K562 (cell line): ENCODE measurements around the gene CCDC15. TPM values are rescaled to one million over a fixed set of nuclear protein-coding genes. Genes with fewer than 3 reads are reported as not detected.

Experiments used
- polyA plus RNA-seq, 8 experiments: library from polyadenylated mRNA; depleted of rRNA in 4 of 8; stranded (reverse) in 5 of 8; unstranded in 3 of 8; fragments of >200 nt; fragmentation: Nextera tagmentation in 2 of 8; fragmentation: Illumina TruSeq in 1 of 8; extraction: Ambion mirVana in 2 of 8; extraction: Trizol in 1 of 8; gene quantifications; 2 replicates each; pipeline versions ENCODE4 v1.2.1 to v1.2.3, GENCODE V29; 2011 to 2014; ENCODE audit warnings: inconsistent platforms in 1 of 8, missing spikeins in 1 of 8
- total RNA-seq, 7 experiments: library from RNA; depleted of rRNA in 6 of 7; stranded (reverse); fragments of >200 nt in 6 of 7; fragmentation: Illumina TruSeq in 2 of 7; extraction: Trizol in 2 of 7; gene quantifications; 2 replicates each; pipeline versions ENCODE4 v1.2.1 to v1.2.3, GENCODE V29; 2011 to 2021; ENCODE audit warnings: low replicate concordance in 1 of 7

Gene CCDC15
- total and polyA plus RNA-seq, 9 of the 15 experiments (the other 6 are each of a cell fraction or from before 2014, with no cell fraction given): 1.9 to 9.2 (median 3.9) TPM

Other genes starting within 250 kb of the CCDC15 start
Only the 7 nearest of the 11 such genes appear.
- 5.7 and 6.5 TPM in 2 replicates for gene MSANTD2, start 153.8 kb upstream of the CCDC15 start, total RNA-seq (2014; rRNA removed)
- gene MSANTD2, start 153.8 kb upstream of the CCDC15 start, total RNA-seq (2014; rRNA removed; fragmentation: Illumina TruSeq; extraction: Trizol): 4.5 and 5.1 TPM in 2 replicates
- 7.9 and 8.4 TPM in 2 replicates for gene MSANTD2, start 153.8 kb upstream of the CCDC15 start, total RNA-seq (2015; rRNA removed; fragmentation: Illumina TruSeq; extraction: Trizol)
- 5.1 and 5.3 TPM in 2 replicates for gene MSANTD2, start 153.8 kb upstream of the CCDC15 start, total RNA-seq (2021)
- gene MSANTD2, start 153.8 kb upstream of the CCDC15 start, polyA plus RNA-seq (2011; rRNA removed): 2.9 and 4.2 TPM in 2 replicates
- 4.8 and 7.3 TPM in 2 replicates for gene MSANTD2, start 153.8 kb upstream of the CCDC15 start, polyA plus RNA-seq (2014; fragmentation: Illumina TruSeq; extraction: Trizol)
- gene MSANTD2, start 153.8 kb upstream of the CCDC15 start, polyA plus RNA-seq (2014; fragmentation: Nextera tagmentation; extraction: Ambion mirVana): 1 to 10 TPM; 1.3 to 1.6 TPM
- gene MSANTD2, start 153.8 kb upstream of the CCDC15 start, polyA plus RNA-seq (2014; rRNA removed): 5.3 and 9.9 TPM in 2 replicates
- 0.82 and 1.6 TPM in 2 replicates for gene ROBO3, start 88.8 kb upstream of the CCDC15 start, total RNA-seq (2014; rRNA removed)
- 0.29 and 0.67 TPM in 2 replicates for gene ROBO3, start 88.8 kb upstream of the CCDC15 start, total RNA-seq (2014; rRNA removed; fragmentation: Illumina TruSeq; extraction: Trizol)
- gene ROBO3, start 88.8 kb upstream of the CCDC15 start, total RNA-seq (2015; rRNA removed; fragmentation: Illumina TruSeq; extraction: Trizol): 0.72 and 1.2 TPM in 2 replicates
- gene ROBO3, start 88.8 kb upstream of the CCDC15 start, total RNA-seq (2021): 1.2 TPM in 2 replicates
- gene ROBO3, start 88.8 kb upstream of the CCDC15 start, polyA plus RNA-seq (2011; rRNA removed): 0.43 and 0.47 TPM in 2 replicates
- gene ROBO3, start 88.8 kb upstream of the CCDC15 start, polyA plus RNA-seq (2014; fragmentation: Illumina TruSeq; extraction: Trizol): 0.97 and 1.6 TPM in 2 replicates
- not detected for gene ROBO3, start 88.8 kb upstream of the CCDC15 start, polyA plus RNA-seq (2014; fragmentation: Nextera tagmentation; extraction: Ambion mirVana)
- gene ROBO3, start 88.8 kb upstream of the CCDC15 start, polyA plus RNA-seq (2014; rRNA removed): 1.4 and 1.9 TPM in 2 replicates
- gene ROBO4, start 56.3 kb upstream of the CCDC15 start, total RNA-seq (2014; rRNA removed): not detected in 2 replicates
- not detected in 2 replicates for gene ROBO4, start 56.3 kb upstream of the CCDC15 start, total RNA-seq (2014; rRNA removed; fragmentation: Illumina TruSeq; extraction: Trizol)
- not detected in 2 replicates for gene ROBO4, start 56.3 kb upstream of the CCDC15 start, total RNA-seq (2015; rRNA removed; fragmentation: Illumina TruSeq; extraction: Trizol)
- gene ROBO4, start 56.3 kb upstream of the CCDC15 start, total RNA-seq (2021): 0.04 TPM in 1 of 2 replicates, not detected in the other
- not detected in 2 replicates for gene ROBO4, start 56.3 kb upstream of the CCDC15 start, polyA plus RNA-seq (2011; rRNA removed)
- gene ROBO4, start 56.3 kb upstream of the CCDC15 start, polyA plus RNA-seq (2014; fragmentation: Illumina TruSeq; extraction: Trizol): not detected in 2 replicates
- gene ROBO4, start 56.3 kb upstream of the CCDC15 start, polyA plus RNA-seq (2014; fragmentation: Nextera tagmentation; extraction: Ambion mirVana): not detected
- not detected in 2 replicates for gene ROBO4, start 56.3 kb upstream of the CCDC15 start, polyA plus RNA-seq (2014; rRNA removed)
- not detected in 2 replicates for gene HEPN1, start 35.0 kb upstream of the CCDC15 start, total RNA-seq (2014; rRNA removed)
- gene HEPN1, start 35.0 kb upstream of the CCDC15 start, total RNA-seq (2014; rRNA removed; fragmentation: Illumina TruSeq; extraction: Trizol): not detected in 2 replicates
- not detected in 2 replicates for gene HEPN1, start 35.0 kb upstream of the CCDC15 start, total RNA-seq (2015; rRNA removed; fragmentation: Illumina TruSeq; extraction: Trizol)
- not detected in 2 replicates for gene HEPN1, start 35.0 kb upstream of the CCDC15 start, total RNA-seq (2021)
- gene HEPN1, start 35.0 kb upstream of the CCDC15 start, polyA plus RNA-seq (2011; rRNA removed): not detected in 2 replicates
- gene HEPN1, start 35.0 kb upstream of the CCDC15 start, polyA plus RNA-seq (2014; fragmentation: Illumina TruSeq; extraction: Trizol): not detected in 2 replicates
- not detected for gene HEPN1, start 35.0 kb upstream of the CCDC15 start, polyA plus RNA-seq (2014; fragmentation: Nextera tagmentation; extraction: Ambion mirVana)
- not detected in 2 replicates for gene HEPN1, start 35.0 kb upstream of the CCDC15 start, polyA plus RNA-seq (2014; rRNA removed)
- gene HEPACAM, start 18.2 kb upstream of the CCDC15 start, total RNA-seq (2014; rRNA removed): not detected in 2 replicates
- gene HEPACAM, start 18.2 kb upstream of the CCDC15 start, total RNA-seq (2014; rRNA removed; fragmentation: Illumina TruSeq; extraction: Trizol): not detected in 2 replicates
- not detected in 2 replicates for gene HEPACAM, start 18.2 kb upstream of the CCDC15 start, total RNA-seq (2015; rRNA removed; fragmentation: Illumina TruSeq; extraction: Trizol)
- gene HEPACAM, start 18.2 kb upstream of the CCDC15 start, total RNA-seq (2021): not detected in 2 replicates
- not detected in 2 replicates for gene HEPACAM, start 18.2 kb upstream of the CCDC15 start, polyA plus RNA-seq (2011; rRNA removed)
- gene HEPACAM, start 18.2 kb upstream of the CCDC15 start, polyA plus RNA-seq (2014; fragmentation: Illumina TruSeq; extraction: Trizol): not detected in 2 replicates
- gene HEPACAM, start 18.2 kb upstream of the CCDC15 start, polyA plus RNA-seq (2014; fragmentation: Nextera tagmentation; extraction: Ambion mirVana): not detected
- gene HEPACAM, start 18.2 kb upstream of the CCDC15 start, polyA plus RNA-seq (2014; rRNA removed): not detected in 2 replicates
- gene SLC37A2, start 109.1 kb downstream of the CCDC15 start, total RNA-seq (2014; rRNA removed): 0.27 and 0.57 TPM in 2 replicates
- 0.45 and 0.47 TPM in 2 replicates for gene SLC37A2, start 109.1 kb downstream of the CCDC15 start, total RNA-seq (2014; rRNA removed; fragmentation: Illumina TruSeq; extraction: Trizol)
- 0.53 and 0.72 TPM in 2 replicates for gene SLC37A2, start 109.1 kb downstream of the CCDC15 start, total RNA-seq (2015; rRNA removed; fragmentation: Illumina TruSeq; extraction: Trizol)
- gene SLC37A2, start 109.1 kb downstream of the CCDC15 start, total RNA-seq (2021): 0.58 and 0.71 TPM in 2 replicates
- 0.70 and 0.96 TPM in 2 replicates for gene SLC37A2, start 109.1 kb downstream of the CCDC15 start, polyA plus RNA-seq (2011; rRNA removed)
- 0.40 and 0.52 TPM in 2 replicates for gene SLC37A2, start 109.1 kb downstream of the CCDC15 start, polyA plus RNA-seq (2014; fragmentation: Illumina TruSeq; extraction: Trizol)
- under 1 TPM; 0.01 to 0.11 TPM for gene SLC37A2, start 109.1 kb downstream of the CCDC15 start, polyA plus RNA-seq (2014; fragmentation: Nextera tagmentation; extraction: Ambion mirVana)
- gene SLC37A2, start 109.1 kb downstream of the CCDC15 start, polyA plus RNA-seq (2014; rRNA removed): 1.0 and 1.2 TPM in 2 replicates
- 13.4 and 19.4 TPM in 2 replicates for gene TMEM218, start 157.4 kb downstream of the CCDC15 start, total RNA-seq (2014; rRNA removed)
- gene TMEM218, start 157.4 kb downstream of the CCDC15 start, total RNA-seq (2014; rRNA removed; fragmentation: Illumina TruSeq; extraction: Trizol): 26.9 and 28.7 TPM in 2 replicates
- gene TMEM218, start 157.4 kb downstream of the CCDC15 start, total RNA-seq (2015; rRNA removed; fragmentation: Illumina TruSeq; extraction: Trizol): 21.7 and 25.4 TPM in 2 replicates
- gene TMEM218, start 157.4 kb downstream of the CCDC15 start, total RNA-seq (2021): 15.9 and 17.2 TPM in 2 replicates
- 17.5 and 32.2 TPM in 2 replicates for gene TMEM218, start 157.4 kb downstream of the CCDC15 start, polyA plus RNA-seq (2011; rRNA removed)
- 25.4 and 30.5 TPM in 2 replicates for gene TMEM218, start 157.4 kb downstream of the CCDC15 start, polyA plus RNA-seq (2014; fragmentation: Illumina TruSeq; extraction: Trizol)
- gene TMEM218, start 157.4 kb downstream of the CCDC15 start, polyA plus RNA-seq (2014; fragmentation: Nextera tagmentation; extraction: Ambion mirVana): 10 to 100 TPM; 24.8 to 25.1 TPM
- 24.7 and 26.6 TPM in 2 replicates for gene TMEM218, start 157.4 kb downstream of the CCDC15 start, polyA plus RNA-seq (2014; rRNA removed)